HCT116 (cell line): Measurements from ENCODE around the gene SLC9A9.

Experiments
- ELF1 ChIP-seq: IDR thresholded peaks from 2 replicates; pipeline ENCODE4 v1.6.1; 2012; ENCODE audit warnings: low read depth, borderline replicate concordance
- EZH2 ChIP-seq: fragments of 200-600 bp; sonication (generic); IDR thresholded peaks from 2 replicates; pipeline ENCODE4 v1.6.1; 2017; ENCODE audit warnings: antibody characterized with exemption, mixed run types
- SRF ChIP-seq: IDR thresholded peaks from 2 replicates; pipeline ENCODE4 v1.6.1; 2012; ENCODE audit warnings: low read depth
- TF ChIP-seq, protein P1 (sequence below), 3 experiments: fragments of 200-600 bp in 1 of 3; sonication (generic) in 1 of 3; IDR thresholded peaks in 2 of 3; conservative IDR thresholded peaks in 1 of 3; 2 replicates each; pipeline ENCODE4 v1.5.1; 2012 to 2017; ENCODE audit warnings: low read depth in 2 of 3, low read length in 2 of 3, antibody characterized with exemption in 1 of 3, borderline replicate concordance in 1 of 3, control low read depth in 1 of 3, mild to moderate bottlenecking in 1 of 3, mixed read lengths in 1 of 3, mixed run types in 1 of 3, moderate library complexity in 1 of 3; ENCODE audit not compliant: insufficient read depth in 1 of 3
- TF ChIP-seq, protein P2 (sequence below): IDR thresholded peaks from 2 replicates; pipeline ENCODE4 v1.6.1; 2012; ENCODE audit warnings: low read depth

DNA sequence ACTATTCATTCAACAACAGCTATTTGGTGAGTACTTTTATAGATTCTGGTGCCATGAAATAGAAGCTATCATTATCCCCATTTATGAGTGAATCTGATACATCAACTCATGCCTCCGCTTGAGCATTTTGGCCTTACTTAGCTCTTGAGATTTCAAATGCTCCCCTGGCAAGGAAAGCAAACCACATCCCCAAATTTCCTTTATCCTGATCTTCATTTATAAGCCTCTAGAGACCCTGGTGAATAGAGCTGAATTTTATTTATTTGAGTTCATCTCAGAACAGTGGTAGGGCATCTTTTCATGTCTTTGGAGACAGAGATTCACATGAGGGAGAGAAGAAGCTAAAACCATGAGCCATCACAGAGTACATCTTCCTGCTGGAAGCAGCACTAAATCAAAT is 317.2 kb downstream of the SLC9A9 start:
- TF ChIP-seq, protein P1, sequence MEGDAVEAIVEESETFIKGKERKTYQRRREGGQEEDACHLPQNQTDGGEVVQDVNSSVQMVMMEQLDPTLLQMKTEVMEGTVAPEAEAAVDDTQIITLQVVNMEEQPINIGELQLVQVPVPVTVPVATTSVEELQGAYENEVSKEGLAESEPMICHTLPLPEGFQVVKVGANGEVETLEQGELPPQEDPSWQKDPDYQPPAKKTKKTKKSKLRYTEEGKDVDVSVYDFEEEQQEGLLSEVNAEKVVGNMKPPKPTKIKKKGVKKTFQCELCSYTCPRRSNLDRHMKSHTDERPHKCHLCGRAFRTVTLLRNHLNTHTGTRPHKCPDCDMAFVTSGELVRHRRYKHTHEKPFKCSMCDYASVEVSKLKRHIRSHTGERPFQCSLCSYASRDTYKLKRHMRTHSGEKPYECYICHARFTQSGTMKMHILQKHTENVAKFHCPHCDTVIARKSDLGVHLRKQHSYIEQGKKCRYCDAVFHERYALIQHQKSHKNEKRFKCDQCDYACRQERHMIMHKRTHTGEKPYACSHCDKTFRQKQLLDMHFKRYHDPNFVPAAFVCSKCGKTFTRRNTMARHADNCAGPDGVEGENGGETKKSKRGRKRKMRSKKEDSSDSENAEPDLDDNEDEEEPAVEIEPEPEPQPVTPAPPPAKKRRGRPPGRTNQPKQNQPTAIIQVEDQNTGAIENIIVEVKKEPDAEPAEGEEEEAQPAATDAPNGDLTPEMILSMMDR (IDR thresholded peaks at IDR 0.05 in 2 of 3, conservative IDR thresholded peaks at IDR 0.05 in 1 of 3; ENCODE audit: borderline replicate concordance in 1 of 3, insufficient read depth in 1 of 3, low read depth in 2 of 3, low read length in 2 of 3): no peak
- TF ChIP-seq ELF1: no peak
- TF ChIP-seq EZH2: no peak
- no peak for TF ChIP-seq SRF
- TF ChIP-seq, protein P2, sequence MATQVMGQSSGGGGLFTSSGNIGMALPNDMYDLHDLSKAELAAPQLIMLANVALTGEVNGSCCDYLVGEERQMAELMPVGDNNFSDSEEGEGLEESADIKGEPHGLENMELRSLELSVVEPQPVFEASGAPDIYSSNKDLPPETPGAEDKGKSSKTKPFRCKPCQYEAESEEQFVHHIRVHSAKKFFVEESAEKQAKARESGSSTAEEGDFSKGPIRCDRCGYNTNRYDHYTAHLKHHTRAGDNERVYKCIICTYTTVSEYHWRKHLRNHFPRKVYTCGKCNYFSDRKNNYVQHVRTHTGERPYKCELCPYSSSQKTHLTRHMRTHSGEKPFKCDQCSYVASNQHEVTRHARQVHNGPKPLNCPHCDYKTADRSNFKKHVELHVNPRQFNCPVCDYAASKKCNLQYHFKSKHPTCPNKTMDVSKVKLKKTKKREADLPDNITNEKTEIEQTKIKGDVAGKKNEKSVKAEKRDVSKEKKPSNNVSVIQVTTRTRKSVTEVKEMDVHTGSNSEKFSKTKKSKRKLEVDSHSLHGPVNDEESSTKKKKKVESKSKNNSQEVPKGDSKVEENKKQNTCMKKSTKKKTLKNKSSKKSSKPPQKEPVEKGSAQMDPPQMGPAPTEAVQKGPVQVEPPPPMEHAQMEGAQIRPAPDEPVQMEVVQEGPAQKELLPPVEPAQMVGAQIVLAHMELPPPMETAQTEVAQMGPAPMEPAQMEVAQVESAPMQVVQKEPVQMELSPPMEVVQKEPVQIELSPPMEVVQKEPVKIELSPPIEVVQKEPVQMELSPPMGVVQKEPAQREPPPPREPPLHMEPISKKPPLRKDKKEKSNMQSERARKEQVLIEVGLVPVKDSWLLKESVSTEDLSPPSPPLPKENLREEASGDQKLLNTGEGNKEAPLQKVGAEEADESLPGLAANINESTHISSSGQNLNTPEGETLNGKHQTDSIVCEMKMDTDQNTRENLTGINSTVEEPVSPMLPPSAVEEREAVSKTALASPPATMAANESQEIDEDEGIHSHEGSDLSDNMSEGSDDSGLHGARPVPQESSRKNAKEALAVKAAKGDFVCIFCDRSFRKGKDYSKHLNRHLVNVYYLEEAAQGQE: no peak
